EH (cell line): ENCODE measurements around the gene ELK3.

ENCODE experiments used
- DNase-seq: peaks from one replicate; pipeline ENCODE4 v3.0.0-alpha.2; 2015; ENCODE audit warnings: low read depth

ELK3 gene

DNA sequence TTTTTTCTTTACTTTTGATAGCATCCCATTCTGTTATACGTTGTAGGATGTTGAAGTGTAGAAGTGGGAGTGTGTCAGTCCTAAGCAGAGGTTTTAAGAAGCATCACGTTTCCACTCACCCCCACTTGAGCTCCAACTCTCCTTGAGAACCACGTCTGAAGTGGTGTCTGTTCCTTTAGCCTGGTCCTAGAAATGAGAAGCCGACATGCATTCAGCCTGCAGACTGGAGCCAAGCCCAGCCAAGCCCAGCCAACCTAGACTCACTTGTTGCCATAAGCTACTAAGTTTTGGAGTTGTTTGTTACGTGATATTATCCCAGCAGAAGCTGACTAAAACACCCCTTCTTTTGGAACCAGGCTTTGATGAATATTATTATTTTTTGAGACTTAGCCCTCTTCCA is 4.4 kb upstream of the ELK3 start:
- no peak for DNase-seq

DNA sequence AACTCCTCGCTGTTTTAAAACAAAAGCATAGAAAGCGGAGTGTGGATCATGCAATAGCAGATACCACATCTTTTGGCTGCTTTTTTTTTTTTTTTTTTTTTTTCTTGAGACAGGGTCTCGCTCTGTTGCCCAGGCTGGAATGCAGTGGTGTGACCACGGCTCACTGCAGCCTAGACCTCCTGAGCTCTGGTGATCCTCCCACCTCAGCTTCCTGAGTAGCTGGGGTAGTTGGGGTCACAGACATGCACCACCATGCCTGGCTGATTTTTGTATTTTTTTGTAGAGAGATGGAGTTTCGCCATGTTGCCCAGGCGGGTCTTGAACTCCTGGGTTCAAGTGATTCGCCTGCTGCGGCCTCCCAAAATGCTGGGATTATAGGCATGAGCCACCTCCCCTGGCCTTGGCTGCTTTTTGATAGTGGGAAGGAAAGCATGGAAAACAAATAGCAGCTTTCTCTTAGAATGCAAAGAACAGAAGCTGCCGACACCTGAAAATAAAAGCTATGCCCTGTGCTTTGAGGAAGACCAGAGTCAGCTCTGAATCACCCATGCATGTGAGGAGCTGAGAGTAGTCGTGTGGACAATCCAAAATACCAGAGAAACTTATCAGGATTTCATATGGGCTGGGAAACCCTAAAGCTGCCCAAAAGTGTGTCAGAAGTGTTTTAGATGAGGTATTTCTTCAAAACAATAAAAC is 3.6 kb upstream of the ELK3 start:
- peak; percentile 27 for DNase-seq

- DNase-seq, result no peak
Measured at GRCh38 chr12:96192926-96193573, 1.1 kb upstream of the ELK3 start.

DNA sequence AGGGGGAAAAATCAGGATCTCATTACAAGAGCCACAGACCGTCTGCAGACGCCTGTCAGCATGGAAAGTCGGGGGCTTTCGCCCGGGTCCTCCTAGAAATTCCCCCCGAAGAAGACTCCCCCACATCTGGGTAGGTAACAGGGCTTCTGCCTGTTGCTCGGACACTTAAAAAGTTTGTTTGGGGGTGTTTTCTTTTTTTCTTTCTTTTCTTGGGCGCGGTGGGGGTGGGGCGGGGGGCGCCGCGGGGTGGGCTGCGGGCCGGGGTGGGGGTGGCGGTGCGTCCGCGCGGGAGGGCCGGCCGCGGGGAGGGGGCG is 358 bp downstream of the ELK3 start:
- no peak for DNase-seq

DNA sequence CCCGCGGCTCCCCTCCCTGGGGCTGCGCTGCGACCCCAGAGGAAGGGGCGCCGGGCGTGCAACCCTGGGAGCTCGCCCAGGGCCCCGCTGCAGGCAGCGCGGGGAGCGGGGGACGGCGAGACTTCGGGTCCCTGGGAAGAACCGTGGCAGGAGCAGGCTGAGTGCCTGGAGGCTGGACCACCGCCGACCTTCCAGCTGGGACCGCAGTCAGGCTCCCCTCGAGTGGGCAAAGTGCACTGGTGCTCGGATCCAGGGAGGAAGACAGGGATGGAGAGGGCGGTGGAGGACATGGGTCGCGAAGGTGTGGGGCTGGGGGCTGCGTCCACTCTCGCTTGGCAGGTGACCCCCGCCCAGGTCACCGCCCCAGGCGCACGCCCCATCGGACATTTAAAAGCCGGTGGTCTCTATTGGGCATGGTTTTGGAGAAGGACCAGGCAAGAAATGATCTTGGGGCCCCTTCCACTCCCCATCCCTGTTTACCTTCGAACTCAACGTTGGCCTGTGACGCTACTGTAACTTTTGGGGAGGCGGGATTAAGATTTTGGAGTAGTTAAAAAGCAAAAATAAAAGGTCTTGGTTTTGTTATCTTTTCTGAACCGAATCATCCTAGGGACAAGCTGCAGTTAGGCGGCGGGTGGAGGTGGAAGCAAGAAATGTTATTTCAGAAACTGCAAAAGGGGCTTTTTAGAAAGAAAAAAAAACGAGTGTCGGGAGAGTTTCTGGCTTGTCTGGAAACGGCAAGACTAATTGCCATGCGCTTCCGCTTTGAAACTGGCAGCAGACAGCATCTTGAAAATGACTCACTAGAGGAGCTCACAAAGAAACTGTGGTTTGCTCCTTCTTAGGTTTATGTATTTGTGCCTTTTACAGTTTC is 1.0 kb downstream of the ELK3 start:
- DNase-seq, result peak; percentile 90

GRCh38 chr12:96195845-96196451 is 1.8 kb downstream of the ELK3 start:
- peak; percentile 89 for DNase-seq

DNA sequence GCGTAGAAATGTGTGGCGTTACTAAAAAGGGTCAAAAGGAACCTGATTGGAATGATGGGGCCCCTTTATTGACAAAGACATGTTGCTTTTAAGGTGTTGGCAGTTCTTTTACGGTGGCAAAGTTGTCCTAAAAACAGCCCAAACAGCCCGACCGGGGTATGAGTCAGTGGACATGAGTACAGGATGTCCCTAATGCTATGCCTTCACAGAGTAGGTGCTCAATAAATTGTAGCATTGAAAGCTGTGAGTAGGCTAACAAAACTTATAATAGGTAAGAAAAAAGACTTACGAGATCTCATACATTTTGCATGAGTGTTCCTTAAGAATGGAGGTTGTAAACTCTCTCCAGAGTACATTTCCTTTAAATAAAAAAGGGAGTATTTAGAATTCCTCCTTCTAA is 2.6 kb downstream of the ELK3 start:
- DNase-seq, result peak; percentile 54

- peak; percentile 96 for DNase-seq
Measured at GRCh38 chr12:96197503-96198272, 3.5 kb downstream of the ELK3 start.

DNA sequence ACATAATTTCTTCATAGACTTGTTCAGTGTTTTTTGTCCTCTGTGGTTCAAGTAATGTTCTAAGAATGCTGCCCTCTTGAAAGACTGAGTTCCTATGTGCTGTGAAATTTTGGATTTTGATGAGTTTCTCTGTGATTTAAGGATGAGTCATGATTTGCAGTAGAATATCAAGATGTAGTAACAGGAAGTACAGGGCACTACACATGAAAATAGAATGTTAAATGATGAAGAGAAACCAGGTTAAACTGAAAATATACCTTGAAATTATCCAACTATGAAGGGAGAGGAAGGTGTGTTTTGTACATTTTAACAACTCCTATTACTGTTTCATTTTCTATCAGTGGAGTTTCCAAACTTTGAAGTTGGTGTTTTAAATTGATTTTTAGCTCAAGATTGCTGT is 4.8 kb downstream of the ELK3 start:
- DNase-seq, result peak; percentile 93

DNA sequence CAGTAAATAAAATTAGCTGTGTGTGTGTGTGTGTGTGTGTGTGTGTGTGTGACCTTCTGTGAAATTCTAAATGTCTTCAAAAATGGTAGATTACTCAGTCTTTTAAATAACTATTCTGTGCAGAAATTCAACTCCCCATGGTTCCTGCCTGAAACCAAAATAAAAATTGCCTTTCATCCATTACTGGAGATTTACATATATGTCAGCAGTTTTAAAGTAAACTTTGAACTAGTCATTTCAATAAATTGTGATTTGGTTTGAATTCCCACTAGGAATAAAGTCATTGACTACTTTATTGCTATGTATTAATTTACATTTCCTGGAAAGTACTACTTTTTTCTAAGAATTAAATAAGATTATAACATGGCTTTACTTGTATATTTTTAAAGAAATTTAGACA is 5.3 kb downstream of the ELK3 start:
- no peak for DNase-seq

- DNase-seq, result no peak
Measured at GRCh38 chr12:96201272-96202227, 7.4 kb downstream of the ELK3 start.

GRCh38 chr12:96204381-96204780 is 10.2 kb downstream of the ELK3 start:
- DNase-seq, result no peak

DNA sequence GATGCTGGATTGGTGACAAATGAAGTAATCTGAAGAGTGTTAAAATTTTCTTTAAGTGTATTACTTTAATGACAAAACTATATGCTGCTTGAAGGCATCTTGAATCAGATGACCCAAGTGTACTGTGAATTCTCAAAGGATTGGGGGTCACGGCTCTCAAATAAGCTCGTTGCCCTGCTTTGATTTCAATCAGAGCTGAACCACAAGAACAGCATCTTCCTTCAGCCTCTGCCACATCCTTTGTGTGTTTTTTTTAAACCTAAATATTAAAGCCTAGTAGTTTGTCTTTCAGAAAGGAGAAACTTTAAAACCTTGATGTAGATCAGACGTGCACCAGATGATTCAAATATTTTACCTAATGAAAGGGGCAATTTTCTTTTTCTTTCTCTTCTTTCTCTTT is 11.7 kb downstream of the ELK3 start:
- no peak for DNase-seq

DNA sequence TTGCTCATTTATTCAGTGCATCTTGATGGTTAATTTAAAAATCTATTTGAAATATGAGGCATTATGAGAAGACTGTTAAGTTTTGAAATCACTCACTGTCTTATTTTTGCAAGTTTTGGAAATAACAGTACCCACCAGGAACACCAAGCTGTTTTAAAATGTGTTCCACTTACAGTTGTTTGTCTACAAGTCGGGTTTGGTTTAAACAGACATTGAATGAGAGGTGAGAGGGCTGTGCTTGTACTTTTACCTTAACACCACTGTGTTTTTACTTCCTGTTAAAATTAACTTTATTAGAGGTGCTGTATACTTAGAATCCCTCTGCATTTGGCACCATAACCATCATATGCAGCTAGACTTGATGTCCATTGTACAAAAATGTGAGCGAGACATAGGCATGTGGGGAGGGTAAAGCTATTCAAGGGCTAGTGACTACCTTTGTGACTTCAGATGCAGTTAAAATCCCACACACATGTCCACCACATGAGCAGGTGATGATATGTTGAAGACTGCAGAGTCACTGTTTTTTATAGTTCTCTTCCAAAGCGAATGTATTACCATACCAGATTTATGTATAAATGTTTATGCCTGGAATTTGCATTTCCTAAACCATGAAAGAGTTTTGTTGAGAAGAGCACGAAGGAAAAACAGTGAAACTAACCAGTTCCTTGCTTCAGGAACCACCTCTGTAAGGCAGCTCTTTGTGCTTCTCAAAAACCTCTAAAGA is 12.9 kb downstream of the ELK3 start:
- no peak for DNase-seq

DNA sequence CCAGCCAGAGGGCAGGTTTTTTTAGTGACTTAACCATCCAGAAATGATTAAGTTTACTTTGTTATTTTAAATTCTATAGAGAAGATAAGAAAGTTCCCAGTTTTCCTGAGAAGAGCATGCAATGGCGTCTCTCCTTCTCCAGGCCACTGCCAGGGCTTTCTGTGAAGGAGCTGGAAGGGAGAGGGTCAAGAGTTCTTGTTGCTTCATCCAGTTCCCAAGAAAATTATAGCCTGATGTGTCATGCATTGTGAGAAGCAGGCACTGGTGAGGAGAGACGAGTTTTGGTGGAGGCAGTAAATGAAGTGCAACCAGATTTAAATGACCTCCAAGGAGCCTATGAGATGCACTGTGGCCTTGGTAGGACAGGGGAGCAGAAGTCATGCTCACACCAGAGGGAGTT is 14.2 kb downstream of the ELK3 start:
- DNase-seq, result peak; percentile 91

DNA sequence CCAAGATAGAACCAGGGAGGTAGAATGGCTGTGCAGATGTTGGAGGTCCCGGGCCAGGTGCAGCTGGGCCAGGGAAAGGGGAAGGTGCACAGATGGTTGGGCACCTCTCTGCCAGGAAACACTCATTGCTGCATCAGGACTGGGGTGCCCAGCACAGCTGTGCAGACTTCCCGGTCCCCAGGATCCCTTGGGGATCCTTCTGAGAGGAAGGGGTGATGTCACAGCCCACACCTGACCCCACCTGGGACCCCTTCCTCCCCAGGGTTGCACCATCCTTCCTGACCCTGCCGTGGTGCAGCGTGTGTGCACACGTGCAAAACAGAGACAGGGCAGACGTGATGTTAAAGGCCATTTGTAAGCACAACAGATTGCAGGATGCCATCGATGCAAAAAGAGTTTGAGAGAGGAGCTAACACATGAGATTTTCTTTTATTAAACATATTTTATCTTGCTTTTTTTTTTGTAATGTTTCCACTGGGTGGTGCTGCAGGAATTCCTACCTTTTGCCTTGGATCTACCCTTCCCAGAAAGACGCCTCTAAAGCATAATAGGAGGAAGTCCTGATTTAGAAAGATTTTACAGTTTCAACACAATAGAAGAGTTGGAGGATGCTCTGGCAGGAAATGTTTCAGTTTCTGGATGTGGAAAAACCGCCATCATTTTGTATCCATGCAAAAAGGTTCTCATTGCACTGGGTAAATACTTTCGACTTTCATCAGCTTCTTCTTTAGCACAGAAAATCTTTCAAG is 14.8 kb downstream of the ELK3 start:
- DNase-seq, result no peak

DNA sequence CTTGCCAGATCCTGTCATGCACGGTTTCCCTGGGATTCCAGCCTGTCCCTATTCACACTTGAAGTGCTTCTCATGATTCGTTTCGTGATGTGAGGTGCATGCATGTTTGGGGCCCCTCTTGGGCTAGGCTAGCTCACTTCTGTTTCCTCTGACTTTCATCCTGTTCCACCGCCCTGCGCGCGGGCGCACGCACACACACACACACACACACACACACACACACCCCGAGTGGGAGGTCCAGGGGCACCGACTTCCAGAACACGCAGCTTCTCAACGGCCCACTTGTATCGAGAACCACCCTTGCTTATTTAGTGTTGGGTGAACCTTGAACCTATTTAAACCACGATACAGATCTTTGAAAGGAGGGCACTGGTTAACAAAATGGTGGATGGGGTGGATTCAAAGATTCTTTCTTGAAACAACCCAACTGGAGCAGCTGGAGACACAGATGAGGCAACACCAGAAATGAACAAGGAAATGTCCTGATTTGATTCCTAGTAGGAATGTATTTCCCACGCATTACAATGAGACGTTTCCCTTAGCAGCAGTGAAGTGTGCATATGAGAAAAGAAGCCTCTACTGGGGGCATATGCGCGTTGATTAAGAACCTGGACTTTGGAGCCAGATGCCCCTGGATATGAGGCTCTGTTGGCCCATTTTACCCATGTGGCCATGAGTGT is 16.3 kb downstream of the ELK3 start:
- no peak for DNase-seq

DNA sequence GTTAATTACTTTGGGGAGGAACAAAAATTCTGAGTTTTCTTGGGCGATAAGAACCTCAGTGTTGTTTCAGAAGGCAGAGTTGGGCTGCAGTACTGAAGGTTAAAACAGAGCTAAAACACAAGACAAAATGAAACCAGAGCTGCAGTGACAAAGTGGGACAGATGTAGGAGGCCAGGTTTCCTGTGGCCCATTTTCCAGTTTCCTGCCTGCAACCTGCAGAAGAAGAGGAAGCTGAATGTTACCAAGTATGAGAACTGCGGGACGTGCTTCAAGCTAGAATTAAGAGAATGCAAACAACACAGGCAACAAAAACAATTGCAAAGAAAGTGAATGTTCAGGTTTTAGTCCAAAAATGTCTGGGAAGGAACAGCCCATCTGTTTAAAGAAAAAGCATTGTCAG is 17.8 kb downstream of the ELK3 start:
- no peak for DNase-seq
